KOPT-K1 (cell line): ENCODE results near the gene ITGA8.

Source experiments
- H3K27ac ChIP-seq: fragments of 200-600 bp; sonication (generic); 2 replicates; pipeline ENCODE4 v1.5.1; 2016; ENCODE audit warnings: antibody characterized with exemption, mild to moderate bottlenecking, low read depth, low read length; ENCODE audit not compliant: poor library complexity, severe bottlenecking
- H3K36me3 ChIP-seq: fragments of 200-600 bp; sonication (generic); 2 replicates; pipeline ENCODE4 v1.5.1; 2017; ENCODE audit warnings: antibody characterized with exemption, mild to moderate bottlenecking, low read length, moderate library complexity; ENCODE audit not compliant: insufficient read depth
- H3K9me3 ChIP-seq: fragments of 200-600 bp; sonication (generic); 2 replicates; pipeline ENCODE4 v1.5.1; 2017; ENCODE audit warnings: antibody characterized with exemption, low read length, mild to moderate bottlenecking; ENCODE audit not compliant: insufficient read depth, poor library complexity, severe bottlenecking

ITGA8 gene

GRCh38 chr10:15742102-15742501 is 22.4 kb upstream of the ITGA8 start:
- Histone ChIP-seq H3K27ac (no peak overlapping the region), H3K36me3 (no peaks in the 10 kb centered on the region), H3K9me3 (no peaks in the 10 kb centered on the region)

GRCh38 chr10:15741581-15741980 is 21.9 kb upstream of the ITGA8 start:
- Histone ChIP-seq H3K9me3 (no peaks in the 10 kb centered on the region), H3K36me3 (no peaks in the 10 kb centered on the region), H3K27ac (no peak overlapping the region)

- Histone ChIP-seq H3K36me3 (no peaks in the 10 kb centered on the region), H3K9me3 (no peaks in the 10 kb centered on the region), H3K27ac (no peak overlapping the region)
These were observed 20.5 kb upstream of the ITGA8 start for GRCh38 chr10:15740261-15740660.

- Histone ChIP-seq H3K27ac (no peak overlapping the region), H3K36me3 (no peaks in the 10 kb centered on the region), H3K9me3 (no peaks in the 10 kb centered on the region)
These were observed 19.7 kb upstream of the ITGA8 start for GRCh38 chr10:15739254-15739970.

GRCh38 chr10:15738270-15738925 is 18.7 kb upstream of the ITGA8 start:
- H3K9me3 ChIP-seq, result no peaks in the 10 kb centered on the region
- no peak overlapping the region for H3K27ac ChIP-seq
- H3K36me3 ChIP-seq, result no peaks in the 10 kb centered on the region

GRCh38 chr10:15737656-15738055 is 17.9 kb upstream of the ITGA8 start:
- H3K9me3 ChIP-seq, result no peaks in the 10 kb centered on the region
- H3K36me3 ChIP-seq, result no peaks in the 10 kb centered on the region
- H3K27ac ChIP-seq, result no peak overlapping the region

- Histone ChIP-seq H3K9me3 (no peaks in the 10 kb centered on the region), H3K27ac (no peak overlapping the region), H3K36me3 (no peaks in the 10 kb centered on the region)
These were observed 16.0 kb upstream of the ITGA8 start for GRCh38 chr10:15735763-15736162.

- H3K36me3 ChIP-seq, result no peaks in the 10 kb centered on the region
- H3K9me3 ChIP-seq, result no peaks in the 10 kb centered on the region
- no peak overlapping the region for H3K27ac ChIP-seq
These were observed 10.6 kb upstream of the ITGA8 start for GRCh38 chr10:15730341-15730740.

- no peak overlapping the region for H3K27ac ChIP-seq
- no peaks in the 10 kb centered on the region for H3K36me3 ChIP-seq
- no peaks in the 10 kb centered on the region for H3K9me3 ChIP-seq
These were observed 10.2 kb upstream of the ITGA8 start for GRCh38 chr10:15729890-15730289.

- H3K27ac ChIP-seq, result no peak overlapping the region
- no peaks in the 10 kb centered on the region for H3K36me3 ChIP-seq
- no peaks in the 10 kb centered on the region for H3K9me3 ChIP-seq
These were observed 6.3 kb upstream of the ITGA8 start for GRCh38 chr10:15726042-15726441.

- Histone ChIP-seq H3K27ac (no peak overlapping the region), H3K9me3 (no peaks in the 10 kb centered on the region), H3K36me3 (no peaks in the 10 kb centered on the region)
These were observed 5.9 kb upstream of the ITGA8 start for GRCh38 chr10:15725603-15726002.

GRCh38 chr10:15724683-15725082 is 5.0 kb upstream of the ITGA8 start:
- Histone ChIP-seq H3K36me3 (no peaks in the 10 kb centered on the region), H3K27ac (no peak overlapping the region), H3K9me3 (no peaks in the 10 kb centered on the region)

- H3K36me3 ChIP-seq, result no peaks in the 10 kb centered on the region
- H3K9me3 ChIP-seq, result no peaks in the 10 kb centered on the region
- no peak overlapping the region for H3K27ac ChIP-seq
These were observed 4.1 kb upstream of the ITGA8 start for GRCh38 chr10:15723803-15724202.

- Histone ChIP-seq H3K27ac (no peak overlapping the region), H3K9me3 (no peaks in the 10 kb centered on the region), H3K36me3 (no peaks in the 10 kb centered on the region)
These were observed 1.0 kb upstream of the ITGA8 start for GRCh38 chr10:15720635-15721287.

- H3K9me3 ChIP-seq, result no peaks in the 10 kb centered on the region
- H3K27ac ChIP-seq, result no peak overlapping the region
- no peaks in the 10 kb centered on the region for H3K36me3 ChIP-seq
These were observed 448 bp downstream of the ITGA8 start for GRCh38 chr10:15719049-15719898.
